Panc1 (cell line): ENCODE data around the gene CAD. TPM values are rescaled to one million over a fixed set of nuclear protein-coding genes. Genes with fewer than 3 reads are reported as not detected.

ENCODE experiments used
- ATAC-seq: fragments of 200-7000 bp; cut with Tn5 transposase; 2 replicates; pipeline ENCODE4 v1.9.1; 2020; ENCODE audit warnings: mild to moderate bottlenecking, moderate library complexity
- BruUV-seq: library from RNA; stranded (reverse); fragments of 400-500 nt; replicated peaks from 2 replicates; lab custom pipeline; 2021; lab: Mats Ljungman, UMichigan
- CTCF ChIA-PET: fragments of 300-600 bp; sonication (Branson Sonifier 250); formaldehyde crosslinking; loops from one replicate; lab custom pipeline; 2022; ENCODE audit warnings: antibody characterized with exemption; lab: Charles Lee
- POLR2A ChIA-PET: fragments of 300-600 bp; sonication (Branson Sonifier 250); formaldehyde crosslinking; loops from one replicate; lab custom pipeline; 2022; ENCODE audit warnings: antibody characterized with exemption; lab: Charles Lee
- DNase-seq: peaks from one replicate; pipeline ENCODE4 v3.0.0-alpha.2; 2010; ENCODE audit warnings: low read depth, low spot score
- H3K27ac ChIP-seq: 2 replicates; pipeline ENCODE4 v1.5.1; 2011; ENCODE audit warnings: mild to moderate bottlenecking, low read length, inconsistent platforms
- H3K27me3 ChIP-seq: fragments of 200-500 bp; sonication (Bioruptor generic); 2 replicates; pipeline ENCODE4 v1.6.0; 2014; ENCODE audit warnings: low read length, inconsistent platforms; ENCODE audit not compliant: control insufficient read depth, insufficient read depth
- H3K36me3 ChIP-seq: fragments of 200-500 bp; sonication (Bioruptor generic); 2 replicates; pipeline ENCODE4 v1.5.1; 2014; ENCODE audit warnings: inconsistent platforms, mild to moderate bottlenecking, low read length, moderate library complexity; ENCODE audit not compliant: control insufficient read depth, insufficient read depth
- H3K4me1 ChIP-seq: 2 replicates; pipeline ENCODE4 v1.5.1; 2011; ENCODE audit warnings: inconsistent platforms, mild to moderate bottlenecking, low read length, moderate library complexity; ENCODE audit not compliant: control insufficient read depth, insufficient read depth
- H3K4me3 ChIP-seq, 2 experiments: 2 replicates each; pipeline ENCODE4 v1.5.1; 2011 to 2012; ENCODE audit warnings: low read depth in 2 of 2, low read length in 2 of 2, mild to moderate bottlenecking in 2 of 2, inconsistent platforms in 1 of 2, moderate library complexity in 1 of 2
- H3K9me3 ChIP-seq: fragments of 200-500 bp; sonication (Bioruptor generic); 2 replicates; pipeline ENCODE4 v1.5.1; 2014; ENCODE audit warnings: low read depth, mild to moderate bottlenecking, inconsistent platforms, low read length, moderate library complexity; ENCODE audit not compliant: control insufficient read depth, insufficient read depth
- POLR2AphosphoS5 ChIP-seq: IDR thresholded peaks from 2 replicates; pipeline ENCODE4 v1.6.1; 2012; ENCODE audit warnings: mild to moderate bottlenecking, low read depth, low read length, moderate library complexity
- SIN3A ChIP-seq: IDR thresholded peaks from 2 replicates; pipeline ENCODE4 v1.6.1; 2012; ENCODE audit warnings: low read depth, mild to moderate bottlenecking, low read length, moderate library complexity, borderline replicate concordance; ENCODE audit not compliant: insufficient read depth
- TCF7L2 ChIP-seq: IDR thresholded peaks from 2 replicates; pipeline ENCODE4 v1.6.1; 2011; ENCODE audit warnings: mild to moderate bottlenecking, low read depth, low read length, inconsistent platforms
- in situ Hi-C: cut with HindIII; loops from 2 replicates; pipeline ENCODE4 v1.10.0; 2016; ENCODE audit warnings: low sequenced_read_pairs, low pct_unique_long_range_greater_than_20kb
- intact Hi-C: fragments of 100-400 bp; cut with micrococcal nuclease; formaldehyde crosslinking; loops from one replicate; pipeline ENCODE4 v1.10.0; 2022; ENCODE audit not compliant: unreplicated experiment
- total RNA-seq: library from RNA; stranded (reverse); gene quantifications from one replicate; pipeline ENCODE4 v1.2.1, GENCODE V29; 2021; ENCODE audit not compliant: unreplicated experiment
- TF ChIP-seq, protein P1 (sequence below), 2 experiments: IDR thresholded peaks; 2 replicates each; pipeline ENCODE4 v1.6.1; 2011 to 2012; ENCODE audit warnings: low read depth in 2 of 2, control low read depth in 1 of 2, low read length in 1 of 2, mild to moderate bottlenecking in 1 of 2, moderate library complexity in 1 of 2; ENCODE audit not compliant: insufficient read depth in 1 of 2
- TF ChIP-seq, protein P2 (sequence below): fragments of 450-650 bp; IDR thresholded peaks from 2 replicates; pipeline ENCODE4 v1.5.1; 2017; ENCODE audit warnings: mild to moderate bottlenecking

Gene CAD
- total RNA-seq, 1 experiment from 2014 or later, result 76.7 TPM

DNA sequence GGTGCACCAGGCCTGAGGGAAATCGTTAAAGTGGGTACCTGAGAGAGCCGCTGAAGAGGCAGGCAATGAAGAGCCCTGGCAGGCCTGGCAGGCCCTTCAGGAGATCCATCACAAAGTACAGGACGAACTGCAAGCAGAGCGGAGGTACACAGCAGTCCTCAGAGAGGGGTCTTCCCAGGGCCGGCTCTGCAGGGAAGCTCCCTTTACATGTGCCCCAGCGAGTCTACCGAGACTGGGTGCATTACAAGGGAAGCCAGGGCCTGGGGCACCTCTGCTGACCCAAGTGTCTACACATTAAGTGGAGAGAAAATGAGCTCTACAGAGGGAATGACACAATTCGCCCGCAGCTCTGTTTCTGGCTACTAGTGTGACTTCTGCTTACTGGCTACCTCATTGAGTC lies 13.4 kb upstream of the CAD start:
- ATAC-seq (no peak), DNase-seq (no peak)
- Histone ChIP-seq H3K9me3 (no peaks in the 10 kb centered on the region), H3K36me3 (peaks cover 5% of the 10 kb centered on the region), H3K27ac (no peak overlapping the region), H3K27me3 (no peaks in the 10 kb centered on the region), H3K4me1 (no peaks in the 10 kb centered on the region), H3K4me3 (no peak overlapping the region)
- CTCF ChIA-PET, result no interaction called here
- intact Hi-C loops, result no loop called here
- BruUV-seq, result no TSS peak
- in situ Hi-C loops, result no loop called here
- POLR2A ChIA-PET, result no interaction called here
- TF ChIP-seq POLR2AphosphoS5 (no peak), TCF7L2 (no peak), SIN3A (no peak)
- TF ChIP-seq, protein P1, sequence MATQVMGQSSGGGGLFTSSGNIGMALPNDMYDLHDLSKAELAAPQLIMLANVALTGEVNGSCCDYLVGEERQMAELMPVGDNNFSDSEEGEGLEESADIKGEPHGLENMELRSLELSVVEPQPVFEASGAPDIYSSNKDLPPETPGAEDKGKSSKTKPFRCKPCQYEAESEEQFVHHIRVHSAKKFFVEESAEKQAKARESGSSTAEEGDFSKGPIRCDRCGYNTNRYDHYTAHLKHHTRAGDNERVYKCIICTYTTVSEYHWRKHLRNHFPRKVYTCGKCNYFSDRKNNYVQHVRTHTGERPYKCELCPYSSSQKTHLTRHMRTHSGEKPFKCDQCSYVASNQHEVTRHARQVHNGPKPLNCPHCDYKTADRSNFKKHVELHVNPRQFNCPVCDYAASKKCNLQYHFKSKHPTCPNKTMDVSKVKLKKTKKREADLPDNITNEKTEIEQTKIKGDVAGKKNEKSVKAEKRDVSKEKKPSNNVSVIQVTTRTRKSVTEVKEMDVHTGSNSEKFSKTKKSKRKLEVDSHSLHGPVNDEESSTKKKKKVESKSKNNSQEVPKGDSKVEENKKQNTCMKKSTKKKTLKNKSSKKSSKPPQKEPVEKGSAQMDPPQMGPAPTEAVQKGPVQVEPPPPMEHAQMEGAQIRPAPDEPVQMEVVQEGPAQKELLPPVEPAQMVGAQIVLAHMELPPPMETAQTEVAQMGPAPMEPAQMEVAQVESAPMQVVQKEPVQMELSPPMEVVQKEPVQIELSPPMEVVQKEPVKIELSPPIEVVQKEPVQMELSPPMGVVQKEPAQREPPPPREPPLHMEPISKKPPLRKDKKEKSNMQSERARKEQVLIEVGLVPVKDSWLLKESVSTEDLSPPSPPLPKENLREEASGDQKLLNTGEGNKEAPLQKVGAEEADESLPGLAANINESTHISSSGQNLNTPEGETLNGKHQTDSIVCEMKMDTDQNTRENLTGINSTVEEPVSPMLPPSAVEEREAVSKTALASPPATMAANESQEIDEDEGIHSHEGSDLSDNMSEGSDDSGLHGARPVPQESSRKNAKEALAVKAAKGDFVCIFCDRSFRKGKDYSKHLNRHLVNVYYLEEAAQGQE (IDR thresholded peaks at IDR 0.05; ENCODE audit: insufficient read depth in 1 of 2, low read depth in 2 of 2, low read length in 1 of 2), result no peak
- TF ChIP-seq, protein P2, sequence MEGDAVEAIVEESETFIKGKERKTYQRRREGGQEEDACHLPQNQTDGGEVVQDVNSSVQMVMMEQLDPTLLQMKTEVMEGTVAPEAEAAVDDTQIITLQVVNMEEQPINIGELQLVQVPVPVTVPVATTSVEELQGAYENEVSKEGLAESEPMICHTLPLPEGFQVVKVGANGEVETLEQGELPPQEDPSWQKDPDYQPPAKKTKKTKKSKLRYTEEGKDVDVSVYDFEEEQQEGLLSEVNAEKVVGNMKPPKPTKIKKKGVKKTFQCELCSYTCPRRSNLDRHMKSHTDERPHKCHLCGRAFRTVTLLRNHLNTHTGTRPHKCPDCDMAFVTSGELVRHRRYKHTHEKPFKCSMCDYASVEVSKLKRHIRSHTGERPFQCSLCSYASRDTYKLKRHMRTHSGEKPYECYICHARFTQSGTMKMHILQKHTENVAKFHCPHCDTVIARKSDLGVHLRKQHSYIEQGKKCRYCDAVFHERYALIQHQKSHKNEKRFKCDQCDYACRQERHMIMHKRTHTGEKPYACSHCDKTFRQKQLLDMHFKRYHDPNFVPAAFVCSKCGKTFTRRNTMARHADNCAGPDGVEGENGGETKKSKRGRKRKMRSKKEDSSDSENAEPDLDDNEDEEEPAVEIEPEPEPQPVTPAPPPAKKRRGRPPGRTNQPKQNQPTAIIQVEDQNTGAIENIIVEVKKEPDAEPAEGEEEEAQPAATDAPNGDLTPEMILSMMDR, result no peak

DNA sequence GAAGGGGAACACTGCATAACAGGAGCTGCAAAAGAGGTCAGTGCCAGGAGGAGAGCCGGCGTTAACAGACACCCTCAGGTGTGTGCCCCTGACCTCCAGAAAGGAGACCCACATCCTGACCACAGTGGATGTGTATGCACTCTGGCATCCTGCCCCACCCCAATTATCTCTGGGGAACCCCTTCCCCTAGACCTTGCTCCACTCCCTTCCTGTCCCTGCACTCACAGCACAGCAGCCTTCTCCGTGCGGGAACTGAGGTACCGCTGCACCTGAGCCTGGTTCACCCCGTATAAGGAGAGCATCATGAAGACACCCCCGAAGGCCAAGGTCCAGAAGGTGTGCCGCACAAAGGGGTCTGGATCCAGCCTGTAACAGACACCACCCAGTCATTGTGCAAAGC lies 12.6 kb upstream of the CAD start:
- BruUV-seq, result no TSS peak
- in situ Hi-C loops (no loop called here), intact Hi-C loops (no loop called here)
- Histone ChIP-seq H3K27me3 (no peaks in the 10 kb centered on the region), H3K4me1 (no peaks in the 10 kb centered on the region), H3K9me3 (no peaks in the 10 kb centered on the region), H3K27ac (no peak overlapping the region), H3K4me3 (no peak overlapping the region), H3K36me3 (peaks cover 5% of the 10 kb centered on the region)
- TF ChIP-seq, protein P2, result no peak
- no peak for TF ChIP-seq TCF7L2
- TF ChIP-seq SIN3A, result no peak
- TF ChIP-seq, protein P1 (IDR thresholded peaks at IDR 0.05; ENCODE audit: insufficient read depth in 1 of 2, low read depth in 2 of 2, low read length in 1 of 2), result no peak
- TF ChIP-seq POLR2AphosphoS5, result no peak
- POLR2A ChIA-PET, result no interaction called here
- ATAC-seq (no peak), DNase-seq (no peak)
- CTCF ChIA-PET, result no interaction called here
